HFF-Myc (cell line): Measurements from ENCODE around the gene ANKRD33B.

ENCODE experiments used
- DNase-seq: peaks from one replicate; pipeline ENCODE4 v3.0.0-alpha.2; 2011; ENCODE audit warnings: low read depth; ENCODE audit errors: extremely low read depth
- H3K4me3 ChIP-seq: replicated peaks from 2 replicates; pipeline ENCODE4 v1.5.1; 2011; ENCODE audit warnings: low read depth, mild to moderate bottlenecking, control low read depth, low read length
- TF ChIP-seq, protein P1 (sequence below): IDR thresholded peaks from 2 replicates; pipeline ENCODE4 v1.5.1; 2012; ENCODE audit warnings: mild to moderate bottlenecking, low read depth, low read length, control low read depth; ENCODE audit errors: missing control alignments

Gene ANKRD33B

DNA sequence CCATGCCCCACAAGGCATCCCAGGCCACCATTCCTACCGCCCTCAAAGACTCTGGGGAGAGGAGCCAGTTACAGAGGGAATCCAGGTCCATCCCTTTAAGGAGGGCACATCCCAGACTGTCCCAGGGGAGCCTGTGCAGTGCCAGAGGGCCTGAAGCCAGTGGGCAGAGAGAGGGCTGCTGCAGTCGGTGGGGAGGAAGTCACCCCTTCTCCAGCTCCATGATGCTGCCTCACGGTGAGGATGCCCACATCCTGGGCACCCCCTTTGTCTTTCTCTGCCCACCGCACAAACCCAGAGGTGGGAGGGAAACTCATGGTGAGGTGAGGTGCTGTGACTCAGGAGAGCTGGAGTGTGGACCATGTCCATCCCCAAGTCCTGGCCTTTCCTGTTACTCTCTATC lies 26.2 kb upstream of the ANKRD33B start:
- no peak for DNase-seq
- TF ChIP-seq, protein P1, sequence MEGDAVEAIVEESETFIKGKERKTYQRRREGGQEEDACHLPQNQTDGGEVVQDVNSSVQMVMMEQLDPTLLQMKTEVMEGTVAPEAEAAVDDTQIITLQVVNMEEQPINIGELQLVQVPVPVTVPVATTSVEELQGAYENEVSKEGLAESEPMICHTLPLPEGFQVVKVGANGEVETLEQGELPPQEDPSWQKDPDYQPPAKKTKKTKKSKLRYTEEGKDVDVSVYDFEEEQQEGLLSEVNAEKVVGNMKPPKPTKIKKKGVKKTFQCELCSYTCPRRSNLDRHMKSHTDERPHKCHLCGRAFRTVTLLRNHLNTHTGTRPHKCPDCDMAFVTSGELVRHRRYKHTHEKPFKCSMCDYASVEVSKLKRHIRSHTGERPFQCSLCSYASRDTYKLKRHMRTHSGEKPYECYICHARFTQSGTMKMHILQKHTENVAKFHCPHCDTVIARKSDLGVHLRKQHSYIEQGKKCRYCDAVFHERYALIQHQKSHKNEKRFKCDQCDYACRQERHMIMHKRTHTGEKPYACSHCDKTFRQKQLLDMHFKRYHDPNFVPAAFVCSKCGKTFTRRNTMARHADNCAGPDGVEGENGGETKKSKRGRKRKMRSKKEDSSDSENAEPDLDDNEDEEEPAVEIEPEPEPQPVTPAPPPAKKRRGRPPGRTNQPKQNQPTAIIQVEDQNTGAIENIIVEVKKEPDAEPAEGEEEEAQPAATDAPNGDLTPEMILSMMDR, result no peak
- no peak overlapping the region for H3K4me3 ChIP-seq

DNA sequence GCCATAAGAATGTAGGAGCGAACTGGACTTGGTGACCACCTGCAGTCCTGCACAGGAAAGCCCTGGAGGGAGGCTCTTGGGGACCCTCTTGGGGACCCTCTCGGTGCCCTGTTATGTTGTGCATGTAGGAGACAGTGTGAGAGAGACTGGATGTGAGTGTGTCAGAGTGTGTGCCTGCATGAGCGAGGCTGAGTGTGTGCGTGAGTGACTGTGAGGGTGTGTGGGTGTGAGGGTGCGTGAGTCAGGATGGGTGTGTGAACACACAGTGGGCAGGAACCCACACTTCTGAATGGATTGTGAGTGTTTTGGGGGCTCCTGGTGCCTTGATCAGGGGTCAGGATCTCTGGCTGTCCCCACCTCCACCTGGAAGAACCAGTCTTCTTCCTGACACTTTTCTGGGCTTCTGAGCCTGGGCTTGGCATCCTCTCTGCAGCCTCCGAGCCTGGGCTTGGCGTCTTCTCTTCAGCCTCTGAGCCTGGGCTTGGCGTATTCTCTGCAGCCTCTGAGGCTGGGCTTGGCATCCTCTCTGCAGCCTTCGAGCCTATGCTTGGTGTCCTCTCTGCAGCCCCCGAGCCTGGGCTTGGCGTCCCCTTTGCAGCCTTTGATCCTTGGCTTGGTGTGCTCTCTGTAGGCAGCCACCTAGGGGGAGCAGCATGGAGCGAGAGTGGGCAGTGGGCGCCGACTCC lies 25.6 kb upstream of the ANKRD33B start:
- no peak overlapping the region for H3K4me3 ChIP-seq
- no peak for DNase-seq
- TF ChIP-seq, protein P1, result no peak

DNA sequence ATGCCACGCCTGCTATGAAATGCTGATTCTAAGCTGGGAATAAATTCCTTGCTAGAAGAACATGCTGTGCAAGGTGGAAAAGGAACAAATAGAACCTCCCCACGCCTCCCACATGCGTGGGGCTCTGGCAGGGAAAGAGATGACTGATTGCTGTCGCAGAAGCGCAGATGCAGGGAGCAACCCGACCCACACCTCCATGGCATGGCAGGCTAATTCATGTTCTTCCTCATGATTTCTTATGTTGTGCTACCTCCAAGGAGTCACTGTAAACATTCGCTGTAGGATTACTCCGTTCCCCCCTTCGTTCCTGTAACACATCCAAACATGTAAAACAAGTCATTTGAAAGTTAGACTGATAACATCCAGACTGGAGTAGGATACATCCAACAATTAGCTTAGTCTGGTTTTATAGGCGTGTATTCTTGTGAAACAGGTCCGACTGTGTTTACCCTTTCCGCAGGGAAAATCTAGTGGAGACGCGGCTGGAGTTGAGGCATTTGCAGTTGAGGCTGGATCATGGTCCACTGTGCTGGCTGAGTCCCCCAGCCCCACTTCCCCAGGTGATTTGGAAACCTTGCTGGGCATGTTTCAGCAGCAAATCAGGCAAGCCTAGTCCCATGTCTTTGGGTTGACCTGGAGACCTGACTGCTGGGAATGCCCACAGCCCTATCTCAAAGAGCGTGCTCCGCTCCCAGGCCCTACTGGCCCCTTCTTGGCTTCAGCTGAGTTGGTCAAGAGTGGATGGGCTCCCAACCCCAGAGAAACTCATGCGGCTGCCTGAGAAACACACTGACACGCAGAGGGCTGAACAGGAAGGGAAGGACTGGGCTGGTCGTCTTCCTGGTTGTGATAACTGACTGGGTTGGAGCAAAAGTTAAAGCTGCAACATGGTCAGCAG lies 24.8 kb upstream of the ANKRD33B start:
- no peak overlapping the region for H3K4me3 ChIP-seq
- DNase-seq, result no peak
- TF ChIP-seq, protein P1, result no peak

DNA sequence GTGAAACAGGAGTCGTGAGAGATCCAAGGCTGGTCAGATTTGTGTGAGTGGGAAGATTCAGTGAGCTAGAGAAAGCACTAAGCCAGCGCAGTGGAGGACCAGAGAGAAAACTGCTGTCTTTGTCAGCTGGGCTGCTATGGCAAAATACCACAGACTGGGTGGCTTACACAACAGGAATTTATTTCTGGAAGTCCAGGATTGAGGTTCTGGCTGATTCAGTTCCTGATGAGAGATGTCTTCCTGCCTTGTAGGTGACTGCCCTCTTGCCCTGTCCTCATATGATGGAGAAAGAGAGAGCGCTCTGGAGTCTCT lies 24.2 kb upstream of the ANKRD33B start:
- no peak overlapping the region for H3K4me3 ChIP-seq
- TF ChIP-seq, protein P1, result no peak
- DNase-seq, result no peak

DNA sequence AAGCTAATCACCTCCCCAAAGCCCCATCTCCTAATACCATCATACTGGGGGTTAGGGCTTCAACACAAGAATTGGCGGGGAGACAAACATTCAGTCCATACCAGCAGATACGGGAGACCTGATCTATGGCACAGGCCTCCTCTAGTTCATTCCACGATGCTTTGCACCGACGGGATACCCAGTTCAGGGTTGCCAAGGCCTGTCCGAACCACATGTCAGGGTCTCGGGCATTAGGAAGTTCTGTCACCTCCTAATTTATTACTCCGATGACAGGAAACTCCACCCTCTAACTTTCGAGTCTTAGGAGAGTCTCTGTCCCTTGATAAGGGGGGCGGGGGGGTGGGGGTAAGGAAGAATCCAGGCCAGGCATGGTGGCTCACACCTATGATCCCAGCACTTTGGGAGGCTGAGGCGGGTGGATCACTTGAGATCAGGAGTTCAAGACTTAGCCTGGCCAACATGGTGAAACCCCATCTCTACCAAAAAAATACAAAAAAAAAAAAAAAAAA lies 23.8 kb upstream of the ANKRD33B start:
- H3K4me3 ChIP-seq, result no peak overlapping the region
- no peak for DNase-seq
- TF ChIP-seq, protein P1, result no peak

DNA sequence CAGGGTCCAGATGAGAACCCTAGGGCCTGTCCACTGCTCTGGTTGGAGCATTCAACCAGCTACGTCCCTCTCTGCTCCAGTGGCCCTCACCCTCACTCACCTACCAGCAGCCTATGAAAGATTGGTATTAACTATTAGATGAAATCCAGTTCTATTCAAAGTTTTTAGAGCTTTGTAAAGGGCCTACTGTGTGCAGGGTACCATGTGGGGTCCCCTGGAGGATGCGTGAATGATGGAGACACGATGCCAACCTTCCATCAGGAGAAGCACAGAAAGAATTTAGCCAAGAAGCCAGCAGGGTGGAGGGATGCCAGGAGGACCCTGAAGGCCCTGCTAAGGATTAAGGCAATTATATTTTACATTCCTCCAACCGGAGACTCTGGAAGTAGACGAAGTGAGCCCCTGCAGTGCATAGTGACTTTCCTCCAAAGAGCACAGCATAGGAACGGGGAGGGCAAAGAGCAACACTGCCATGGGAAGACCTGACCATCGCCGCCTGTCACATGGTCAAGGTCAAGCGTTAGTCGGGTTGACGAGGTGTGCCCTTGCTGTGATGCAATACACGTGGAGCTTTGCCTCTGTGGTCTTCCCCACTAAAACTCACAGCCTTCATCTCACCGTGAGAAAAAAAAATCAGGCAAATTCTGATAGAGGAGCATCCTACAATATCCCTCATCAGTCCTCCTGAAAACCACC lies 22.8 kb upstream of the ANKRD33B start:
- no peak overlapping the region for H3K4me3 ChIP-seq
- DNase-seq, result no peak
- TF ChIP-seq, protein P1, result no peak
